K562 (cell line): Measurements from ENCODE around the gene SNRPD2. TPM values are rescaled to one million over a fixed set of nuclear protein-coding genes. Genes with fewer than 3 reads are reported as not detected.

Experiments used
- CHD1 ChIP-seq: fragments of 200-600 bp; sonication (generic); IDR thresholded peaks from one replicate; pipeline ENCODE4 v1.6.1; 2012; ENCODE audit warnings: mild to moderate bottlenecking, moderate library complexity, low read length, inconsistent platforms
- FOXP1 ChIP-seq: sonication (generic); formaldehyde crosslinking; IDR thresholded peaks from 2 replicates; pipeline ENCODE4 v1.8.0; 2022; ENCODE audit warnings: mild to moderate bottlenecking, missing genetic modification reagents
- HMBOX1 ChIP-seq: sonication (generic); IDR thresholded peaks from 2 replicates; pipeline ENCODE4 v1.6.1; 2016
- NBN ChIP-seq: fragments of 450-650 bp; IDR thresholded peaks from 2 replicates; pipeline ENCODE4 v1.6.1; 2016; ENCODE audit warnings: low read depth, mild to moderate bottlenecking
- NFE2L1 ChIP-seq: fragments of 450-650 bp; IDR thresholded peaks from 2 replicates; pipeline ENCODE4 v1.6.1; 2016; ENCODE audit warnings: missing genetic modification characterization, low read depth, mild to moderate bottlenecking, missing compliant biosample characterization, moderate library complexity, borderline replicate concordance
- PML ChIP-seq: IDR thresholded peaks from 2 replicates; pipeline ENCODE4 v1.6.1; 2012; ENCODE audit warnings: low read length, inconsistent platforms
- PRDM10 ChIP-seq: fragments of 450-650 bp; IDR thresholded peaks from 2 replicates; pipeline ENCODE4 v1.6.1; 2018; ENCODE audit not compliant: partially characterized antibody
- SAP30 ChIP-seq: fragments of 200-600 bp; sonication (generic); IDR thresholded peaks from 2 replicates; pipeline ENCODE4 v1.6.1; 2012; ENCODE audit warnings: borderline replicate concordance, low read depth, mild to moderate bottlenecking, moderate library complexity, low read length, control low read depth, inconsistent platforms; ENCODE audit not compliant: insufficient read depth, poor library complexity, severe bottlenecking
- SMAD1 ChIP-seq: fragments of 150-350 bp; IDR thresholded peaks from 2 replicates; pipeline ENCODE4 v1.6.1; 2014; ENCODE audit warnings: low read length, low read depth; ENCODE audit not compliant: partially characterized antibody
- SMARCB1 ChIP-seq: IDR thresholded peaks from 2 replicates; pipeline ENCODE4 v1.6.1; 2011; ENCODE audit warnings: improper control_type of control experiment, low read depth; ENCODE audit not compliant: insufficient read length
- TRIM24 ChIP-seq, 2 experiments: fragments of 450-650 bp; IDR thresholded peaks; 2 replicates each; pipeline ENCODE4 v1.6.1; 2016
- TRIM28 ChIP-seq: fragments of 450-650 bp; IDR thresholded peaks from 2 replicates; pipeline ENCODE4 v1.6.1; 2017
- WHSC1 ChIP-seq: IDR thresholded peaks from one replicate; pipeline ENCODE4 v1.6.1; 2012; ENCODE audit warnings: low read length, control low read depth, inconsistent platforms
- ZBTB7A ChIP-seq: IDR thresholded peaks from 2 replicates; pipeline ENCODE4 v1.6.1; 2011; ENCODE audit warnings: low read depth, mild to moderate bottlenecking, low read length, moderate library complexity, borderline replicate concordance; ENCODE audit not compliant: control insufficient read depth
- ZNF280B ChIP-seq: fragments of 250-450 bp; sonication (Bioruptor Pico); IDR thresholded peaks from 2 replicates; pipeline ENCODE4 v1.5.1; 2021; ENCODE audit warnings: mild to moderate bottlenecking
- ZNF3 ChIP-seq: fragments of 250-450 bp; sonication (Bioruptor Pico); IDR thresholded peaks from 2 replicates; pipeline ENCODE4 v1.5.0; 2021; ENCODE audit warnings: mild to moderate bottlenecking, moderate library complexity
- ZNF592 ChIP-seq: fragments of 450-650 bp; IDR thresholded peaks from 2 replicates; pipeline ENCODE4 v1.6.1; 2017; ENCODE audit warnings: antibody characterized with exemption, mild to moderate bottlenecking
- ZNF75A ChIP-seq: fragments of 450-650 bp; formaldehyde crosslinking; IDR thresholded peaks from 2 replicates; pipeline ENCODE4 v1.4.0; 2020; ENCODE audit warnings: mild to moderate bottlenecking
- polyA plus RNA-seq, 8 experiments: library from polyadenylated mRNA; depleted of rRNA in 4 of 8; stranded (reverse) in 5 of 8; unstranded in 3 of 8; fragments of >200 nt; fragmentation: Nextera tagmentation in 2 of 8; fragmentation: Illumina TruSeq in 1 of 8; extraction: Ambion mirVana in 2 of 8; extraction: Trizol in 1 of 8; gene quantifications; 2 replicates each; pipeline versions ENCODE4 v1.2.1 to v1.2.3, GENCODE V29; 2011 to 2014; ENCODE audit warnings: inconsistent platforms in 1 of 8, missing spikeins in 1 of 8
- total RNA-seq, 7 experiments: library from RNA; depleted of rRNA in 6 of 7; stranded (reverse); fragments of >200 nt in 6 of 7; fragmentation: Illumina TruSeq in 2 of 7; extraction: Trizol in 2 of 7; gene quantifications; 2 replicates each; pipeline versions ENCODE4 v1.2.1 to v1.2.3, GENCODE V29; 2011 to 2021; ENCODE audit warnings: low replicate concordance in 1 of 7

Gene SNRPD2
- total and polyA plus RNA-seq, 9 of the 15 experiments (the other 6 are each of a cell fraction or from before 2014, with no cell fraction given) = 728 to 4,411 (median 1,029) TPM

GRCh38 chr19:45729800-45730290 is 38.1 kb upstream of the SNRPD2 start (continued):
- TF ChIP-seq PRDM10 = peak; percentile 84
- no peak for TF ChIP-seq SAP30
- no peak for TF ChIP-seq CHD1
- no peak for TF ChIP-seq ZNF592
- TF ChIP-seq SMARCB1 = no peak
- TF ChIP-seq TRIM24 (IDR thresholded peaks at IDR 0.05) = no peak
- no peak for TF ChIP-seq NFE2L1 (tag)
- TF ChIP-seq ZNF280B (CRISPR knock-in tag) = no peak
- TF ChIP-seq SMAD1 = no peak
- no peak for TF ChIP-seq PML
- no peak for TF ChIP-seq ZBTB7A
- TF ChIP-seq TRIM28 = no peak
- TF ChIP-seq ZNF3 (CRISPR knock-in tag) = no peak
- TF ChIP-seq WHSC1 = no peak
- TF ChIP-seq FOXP1 = no peak
- TF ChIP-seq ZNF75A = no peak
- peak; percentile 65; the same call in 1 of the 2 replicates for TF ChIP-seq HMBOX1
- no peak for TF ChIP-seq NBN
